Measurements from ENCODE around the gene MRPL37. TPM values are rescaled to one million over a fixed set of nuclear protein-coding genes. Genes with fewer than 3 reads are reported as not detected.

MRPL37 gene
- polyA plus RNA-seq, 3 donors: 7.5 to 47.8 (median 42.5) TPM

- 99% methylated on average over 7 of the region's 8 CpGs for WGBS (ENCODE audit: insufficient coverage)
- H3K27ac Mint-ChIP-seq: no peak overlapping the region
Observed at GRCh38 chr1:54171606-54172005, 28.4 kb upstream of the MRPL37 start.

More at GRCh38 chr1:54171606-54172005, 28.4 kb upstream of the MRPL37 start:
- H3K4me3 Mint-ChIP-seq: no peak overlapping the region
- Histone ChIP-seq H3K79me2 (ENCODE audit: insufficient read depth, low read length) (no peaks in the 10 kb centered on the region), H3K27ac (ENCODE audit: low read depth in 1 of 2, low read length in 2 of 2) (no peak overlapping the region), H3K9me3 (replicated peaks in 1 of 2; ENCODE audit: control insufficient read depth in 1 of 2, insufficient read depth in 1 of 2, low read length in 2 of 2) (no peaks in the 10 kb centered on the region), H3K36me3 (replicated peaks in 1 of 2; ENCODE audit: control insufficient read depth in 1 of 2, insufficient read depth in 2 of 2, low read length in 2 of 2) (peaks cover 7 to 13% of the 10 kb centered on the region in 2 donors), H3K4me2 (replicated peaks; ENCODE audit: extremely low read depth, low read length, poor library complexity, severe bottlenecking) (no peak overlapping the region), H3K27me3 (ENCODE audit: control insufficient read depth in 2 of 2, insufficient read depth in 2 of 2, low read length in 2 of 2) (no peaks in the 10 kb centered on the region), H3K9ac (ENCODE audit: insufficient read depth, low read length, poor library complexity, severe bottlenecking) (no peak overlapping the region), H3K4me1 (ENCODE audit: control insufficient read depth in 1 of 2, insufficient read depth in 2 of 2, low read length in 2 of 2) (no peaks in the 10 kb centered on the region), H4K20me1 (ENCODE audit: insufficient read depth, low read length) (no peaks in the 10 kb centered on the region), H3K4me3 (replicated peaks in 1 of 3; ENCODE audit: low read depth in 2 of 3, low read length in 3 of 3) (no peak overlapping the region), H2AFZ (ENCODE audit: insufficient read depth, low read depth, low read length, poor library complexity, severe bottlenecking) (no peak overlapping the region)
- no peaks in the 10 kb centered on the region for H3K27me3 Mint-ChIP-seq (ENCODE audit: low read depth in 3 of 3)
- no peaks in the 10 kb centered on the region for H3K9me3 Mint-ChIP-seq
- peaks cover 4% of the 10 kb centered on the region for H3K4me1 Mint-ChIP-seq
- H3K36me3 Mint-ChIP-seq: peaks cover 5 to 9% of the 10 kb centered on the region in 2 donors
- DNase-seq: no peak
- intact Hi-C loops (cut with micrococcal nuclease): no loop called here
- no peak for TF ChIP-seq CTCF (IDR thresholded peaks at IDR 0.05)
